NB4 (cell line): ENCODE results near the gene C2CD2.

ENCODE experiments used
- CTCF ChIP-seq: IDR thresholded peaks from one replicate; pipeline ENCODE4 v1.5.1; 2012; ENCODE audit warnings: low read depth, low read length
- POLR2A ChIP-seq: IDR thresholded peaks from 2 replicates; pipeline ENCODE4 v1.6.1; 2011; ENCODE audit warnings: mild to moderate bottlenecking; ENCODE audit not compliant: insufficient read length; ENCODE audit errors: extremely low read depth
- TF ChIP-seq, protein P1 (sequence below): IDR thresholded peaks from 2 replicates; pipeline ENCODE4 v1.6.1; 2011; ENCODE audit warnings: low read depth, low read length

DNA sequence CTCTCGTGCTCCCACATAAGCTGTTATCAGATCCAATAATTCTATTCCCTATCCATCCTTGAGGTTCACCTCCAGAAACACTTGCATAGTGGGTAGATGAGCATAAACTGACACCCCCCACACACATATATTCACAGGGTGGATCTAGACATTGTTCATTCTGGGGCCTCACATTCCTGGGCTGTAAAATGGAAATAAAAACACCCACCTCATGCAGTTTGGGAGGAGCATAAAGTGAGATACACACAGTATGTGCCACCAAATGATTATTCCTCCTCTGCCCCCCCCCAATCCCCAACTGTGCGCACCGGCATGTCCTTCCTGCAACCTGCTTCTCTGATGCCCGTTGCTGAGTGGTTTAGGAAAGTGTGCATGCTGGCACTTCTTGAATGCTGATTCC, 92.6 kb downstream of the C2CD2 start:
- no peak for TF ChIP-seq CTCF
- TF ChIP-seq, protein P1, sequence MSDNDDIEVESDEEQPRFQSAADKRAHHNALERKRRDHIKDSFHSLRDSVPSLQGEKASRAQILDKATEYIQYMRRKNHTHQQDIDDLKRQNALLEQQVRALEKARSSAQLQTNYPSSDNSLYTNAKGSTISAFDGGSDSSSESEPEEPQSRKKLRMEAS = no peak
- no peak for TF ChIP-seq POLR2A
